CD4-positive, alpha-beta T cell (primary cell): Measurements from ENCODE around the gene TMEM106B. TPM values are rescaled to one million over a fixed set of nuclear protein-coding genes. Genes with fewer than 3 reads are reported as not detected.

Experiments
- ATAC-seq: fragments of 200-7000 bp; cut with Tn5 transposase; one replicate; pipeline ENCODE4 v1.10.0; 2022; ENCODE audit warnings: mild to moderate bottlenecking; ENCODE audit not compliant: poor library complexity
- CTCF ChIA-PET: fragments of 350-600 bp; sonication (Branson Sonifier 250); formaldehyde crosslinking; loops from one replicate; lab custom pipeline; 2021; ENCODE audit warnings: antibody characterized with exemption, inconsistent platforms; lab: Charles Lee
- POLR2A ChIA-PET: fragments of 350-600 bp; sonication (Branson Sonifier 250); formaldehyde crosslinking; loops from one replicate; lab custom pipeline; 2021; ENCODE audit warnings: antibody characterized with exemption, inconsistent platforms; lab: Charles Lee
- DNase-seq, 14 experiments: peaks; one replicate each; pipeline ENCODE4 v3.0.0-alpha.2; 2013 to 2020; ENCODE audit warnings: mixed read lengths in 2 of 14
- H3K27ac ChIP-seq, 2 donors: one replicate each; pipeline versions ENCODE4 v1.5.1 to v1.7.0; 2013; ENCODE audit warnings: low read length in 2 of 2, low read depth in 1 of 2, mild to moderate bottlenecking in 1 of 2
- H3K27me3 ChIP-seq, 2 experiments: 1 replicate in 1 of 2; 2 replicates in 1 of 2; pipeline versions ENCODE4 v1.6.1 to v1.7.0; 2013; ENCODE audit warnings: low read length in 2 of 2, control low read depth in 1 of 2, mild to moderate bottlenecking in 1 of 2, moderate library complexity in 1 of 2; ENCODE audit not compliant: insufficient read depth in 2 of 2, control insufficient read depth in 1 of 2
- H3K36me3 ChIP-seq: one replicate; pipeline ENCODE4 v1.6.1; 2013; ENCODE audit warnings: low read length, control low read depth; ENCODE audit not compliant: insufficient read depth
- H3K4me1 ChIP-seq: one replicate; pipeline ENCODE4 v1.6.1; 2013; ENCODE audit warnings: low read length, control low read depth; ENCODE audit not compliant: insufficient read depth
- H3K4me3 ChIP-seq: one replicate; pipeline ENCODE4 v1.5.1; 2013; ENCODE audit warnings: mild to moderate bottlenecking, low read length, moderate library complexity
- H3K9me3 ChIP-seq, 2 experiments: 1 replicate in 1 of 2; 2 replicates in 1 of 2; pipeline versions ENCODE4 v1.6.1 to v1.7.0; 2013; ENCODE audit warnings: low read length in 2 of 2, mild to moderate bottlenecking in 2 of 2, control low read depth in 1 of 2, moderate library complexity in 1 of 2; ENCODE audit not compliant: control insufficient read depth in 1 of 2, insufficient read depth in 1 of 2
- H3K27ac Mint-ChIP-seq: one replicate; pipeline ENCODE4 v1.8.0; 2020; ENCODE audit warnings: mixed read lengths
- H3K27me3 Mint-ChIP-seq: one replicate; pipeline ENCODE4 v1.8.0; 2021; ENCODE audit warnings: mixed read lengths
- H3K36me3 Mint-ChIP-seq: one replicate; pipeline ENCODE4 v1.8.0; 2021; ENCODE audit warnings: low read depth, mixed read lengths
- H3K4me1 Mint-ChIP-seq: one replicate; pipeline ENCODE4 v1.8.0; 2021; ENCODE audit warnings: low read depth, mixed read lengths
- H3K4me3 Mint-ChIP-seq: one replicate; pipeline ENCODE4 v1.8.0; 2020; ENCODE audit warnings: mild to moderate bottlenecking, mixed read lengths
- H3K9me3 Mint-ChIP-seq: one replicate; pipeline ENCODE4 v1.8.0; 2020; ENCODE audit warnings: mixed read lengths
- intact Hi-C, 2 experiments: fragments of 100-400 bp; cut with DNase I in 1 of 2; cut with micrococcal nuclease in 1 of 2; formaldehyde crosslinking; loops; one replicate each; pipeline versions ENCODE4 v1.15.1 to v1.9.0; 2023 to 2025; cut with DNase I, micrococcal nuclease
- total RNA-seq, 174 experiments: library from RNA in 2 of 174; stranded (reverse) in 2 of 174; gene quantifications; one replicate each; pipeline ENCODE4 v1.2.3 and lab custom pipeline; 2021 to 2026
- TF ChIP-seq, protein P1 (sequence below): fragments of 200-600 bp; IDR thresholded peaks from one replicate; pipeline ENCODE4 v1.8.0; 2022; ENCODE audit warnings: antibody characterized with exemption, mild to moderate bottlenecking

Gene TMEM106B
- total RNA-seq, 2 experiments from 2014 or later = 16.9 to 17.5 TPM

DNA sequence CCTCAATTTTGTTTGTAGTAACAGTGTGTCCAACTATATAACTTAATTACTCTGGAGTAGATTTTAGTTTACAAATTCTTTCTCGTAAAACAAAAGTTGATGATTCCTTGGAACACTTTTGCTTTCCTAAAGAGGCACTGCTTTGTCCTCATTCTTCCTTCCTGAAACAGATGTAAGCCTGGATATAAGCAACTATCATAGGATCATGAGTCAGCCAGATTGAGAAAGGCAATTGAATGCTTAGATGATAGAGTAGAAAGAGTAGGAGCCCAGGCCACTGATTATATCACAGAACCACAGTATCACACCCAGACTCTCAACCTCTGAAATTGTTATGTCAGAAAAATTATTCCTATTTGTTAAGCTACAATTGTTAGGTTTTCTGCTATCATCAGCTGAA is 69.9 kb downstream of the TMEM106B start:
- H3K9me3 ChIP-seq = peaks cover 5 to 15% of the 10 kb centered on the region in 2 experiments
- H3K4me1 ChIP-seq = no peaks in the 10 kb centered on the region
- H3K36me3 Mint-ChIP-seq = no peaks in the 10 kb centered on the region
- no peaks in the 10 kb centered on the region for H3K27me3 ChIP-seq
- H3K4me1 Mint-ChIP-seq = no peaks in the 10 kb centered on the region
- ChIA-PET POLR2A (no interaction called here), CTCF (no interaction called here)
- H3K4me3 ChIP-seq = no peak overlapping the region
- H3K27ac Mint-ChIP-seq = no peak overlapping the region
- H3K27me3 Mint-ChIP-seq = peaks cover 13% of the 10 kb centered on the region
- peaks cover 3% of the 10 kb centered on the region for H3K9me3 Mint-ChIP-seq
- intact Hi-C loops = no loop called here
- no peak for DNase-seq
- H3K36me3 ChIP-seq = no peaks in the 10 kb centered on the region
- no peak for ATAC-seq
- TF ChIP-seq, protein P1, sequence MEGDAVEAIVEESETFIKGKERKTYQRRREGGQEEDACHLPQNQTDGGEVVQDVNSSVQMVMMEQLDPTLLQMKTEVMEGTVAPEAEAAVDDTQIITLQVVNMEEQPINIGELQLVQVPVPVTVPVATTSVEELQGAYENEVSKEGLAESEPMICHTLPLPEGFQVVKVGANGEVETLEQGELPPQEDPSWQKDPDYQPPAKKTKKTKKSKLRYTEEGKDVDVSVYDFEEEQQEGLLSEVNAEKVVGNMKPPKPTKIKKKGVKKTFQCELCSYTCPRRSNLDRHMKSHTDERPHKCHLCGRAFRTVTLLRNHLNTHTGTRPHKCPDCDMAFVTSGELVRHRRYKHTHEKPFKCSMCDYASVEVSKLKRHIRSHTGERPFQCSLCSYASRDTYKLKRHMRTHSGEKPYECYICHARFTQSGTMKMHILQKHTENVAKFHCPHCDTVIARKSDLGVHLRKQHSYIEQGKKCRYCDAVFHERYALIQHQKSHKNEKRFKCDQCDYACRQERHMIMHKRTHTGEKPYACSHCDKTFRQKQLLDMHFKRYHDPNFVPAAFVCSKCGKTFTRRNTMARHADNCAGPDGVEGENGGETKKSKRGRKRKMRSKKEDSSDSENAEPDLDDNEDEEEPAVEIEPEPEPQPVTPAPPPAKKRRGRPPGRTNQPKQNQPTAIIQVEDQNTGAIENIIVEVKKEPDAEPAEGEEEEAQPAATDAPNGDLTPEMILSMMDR = no peak
- no peak overlapping the region for H3K4me3 Mint-ChIP-seq
- H3K27ac ChIP-seq = no peak overlapping the region

DNA sequence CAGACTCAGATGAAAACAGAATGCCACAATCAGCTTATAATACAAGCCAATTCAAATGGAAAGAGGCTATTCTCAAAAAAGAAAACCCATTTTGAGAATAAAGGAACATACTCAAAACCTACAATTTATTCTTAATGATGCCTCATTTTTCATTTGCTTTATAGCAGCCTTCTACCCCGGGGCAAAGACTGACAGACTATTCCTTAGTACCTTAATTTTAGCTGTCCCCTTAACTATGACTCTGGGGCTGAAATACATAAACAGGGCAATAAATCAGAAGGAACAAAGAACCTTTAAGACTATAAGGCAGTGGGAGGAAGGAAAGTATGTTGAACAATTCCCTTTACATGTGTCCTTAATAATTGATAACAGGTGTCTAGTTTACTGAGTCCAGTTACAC is 76.8 kb downstream of the TMEM106B start:
- ATAC-seq (no peak), DNase-seq (no peak)
- Histone ChIP-seq H3K4me1 (no peaks in the 10 kb centered on the region), H3K4me3 (no peak overlapping the region), H3K27ac (no peak overlapping the region), H3K36me3 (no peaks in the 10 kb centered on the region), H3K27me3 (no peaks in the 10 kb centered on the region), H3K9me3 (peaks cover 0 to 7% of the 10 kb centered on the region in 2 experiments)
- ChIA-PET POLR2A (no interaction called here), CTCF (no interaction called here)
- Mint-ChIP-seq H3K27me3 (peaks cover 3% of the 10 kb centered on the region), H3K9me3 (no peaks in the 10 kb centered on the region), H3K4me1 (no peaks in the 10 kb centered on the region), H3K4me3 (no peak overlapping the region), H3K27ac (no peak overlapping the region), H3K36me3 (no peaks in the 10 kb centered on the region)
- TF ChIP-seq, protein P1 = no peak
- intact Hi-C loops = no loop called here

DNA sequence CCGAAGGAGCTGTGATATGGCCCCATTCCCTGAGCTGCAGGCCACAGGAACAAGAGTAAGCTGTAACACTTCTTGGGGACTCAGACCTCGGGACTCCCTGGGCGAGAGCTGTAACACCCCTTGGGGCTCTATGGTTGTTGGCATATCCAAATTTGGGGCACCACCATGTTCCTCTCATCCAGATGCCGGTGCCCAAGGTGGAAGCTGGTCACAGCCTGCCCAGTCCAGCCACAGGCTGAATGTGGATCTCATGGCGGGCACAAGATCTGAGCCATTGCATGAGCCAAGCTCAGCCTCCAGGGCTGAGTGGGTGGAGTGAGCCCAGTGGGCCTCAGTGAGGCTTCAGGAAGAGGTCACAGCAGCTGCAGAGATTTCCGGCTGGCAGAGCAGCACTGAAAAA is 78.9 kb downstream of the TMEM106B start:
- H3K36me3 ChIP-seq = no peaks in the 10 kb centered on the region
- H3K27me3 Mint-ChIP-seq = peaks cover 3% of the 10 kb centered on the region
- CTCF ChIA-PET = no interaction called here
- intact Hi-C loops = no loop called here
- H3K4me3 Mint-ChIP-seq = no peak overlapping the region
- TF ChIP-seq, protein P1 = no peak
- H3K9me3 Mint-ChIP-seq = no peaks in the 10 kb centered on the region
- no peak overlapping the region for H3K27ac Mint-ChIP-seq
- H3K4me1 Mint-ChIP-seq = no peaks in the 10 kb centered on the region
- no peak overlapping the region for H3K27ac ChIP-seq
- no peaks in the 10 kb centered on the region for H3K36me3 Mint-ChIP-seq
- no peak overlapping the region for H3K4me3 ChIP-seq
- H3K9me3 ChIP-seq = peaks cover 0 to 7% of the 10 kb centered on the region in 2 experiments
- H3K27me3 ChIP-seq = no peaks in the 10 kb centered on the region
- no peaks in the 10 kb centered on the region for H3K4me1 ChIP-seq
- DNase-seq (no peak), ATAC-seq (no peak)
- POLR2A ChIA-PET = no interaction called here
